SK-N-SH (cell line): Measurements from ENCODE around the gene SH3RF1. TPM values are rescaled to one million over a fixed set of nuclear protein-coding genes. Genes with fewer than 3 reads are reported as not detected.
A peak's percentile ranks its signal among the peaks of the same experiment; 100 is the strongest.

Experiments
- CTCF ChIA-PET: fragments of 300-600, 350-600 bp; formaldehyde crosslinking; extraction: SDS; loops from one replicate; lab custom pipeline; 2021; lab: Yijun Ruan, JAX
- POLR2A ChIA-PET: fragments of 350-600 bp; sonication (Branson Sonifier 250); formaldehyde crosslinking; extraction: SDS; loops from one replicate; lab custom pipeline; 2020; ENCODE audit warnings: antibody characterized with exemption, inconsistent platforms; lab: Yijun Ruan, JAX
- DNase-seq: peaks from one replicate; pipeline ENCODE4 v3.0.0; 2012
- H2AFZ ChIP-seq: fragments of 200-600 bp; sonication (generic); 2 replicates; pipeline ENCODE4 v1.8.1; 2016; ENCODE audit warnings: antibody characterized with exemption, mild to moderate bottlenecking, low read depth
- H3F3A ChIP-seq: fragments of 200-600 bp; sonication (generic); replicated peaks from 2 replicates; pipeline ENCODE3; 2016; ENCODE audit warnings: antibody characterized with exemption, mild to moderate bottlenecking; ENCODE audit not compliant: insufficient read depth
- H3K27ac ChIP-seq, 2 experiments: fragments of 200-500 bp in 1 of 2; fragments of 200-600 bp in 1 of 2; sonication (Bioruptor generic) in 1 of 2; sonication (generic), shearing (Covaris generic) in 1 of 2; 2 replicates each; pipeline versions ENCODE4 v1.5.1 to v1.6.1; 2014 to 2016; ENCODE audit warnings: low read depth in 2 of 2, inconsistent platforms in 1 of 2, low read length in 1 of 2, mild to moderate bottlenecking in 1 of 2, mixed read lengths in 1 of 2
- H3K27me3 ChIP-seq: fragments of 200-600 bp; sonication (generic), shearing (Covaris generic); 2 replicates; pipeline ENCODE4 v1.6.1; 2016; ENCODE audit warnings: mixed run types; ENCODE audit not compliant: insufficient read depth
- H3K36me3 ChIP-seq, 2 experiments: fragments of 200-500 bp in 1 of 2; fragments of 200-600 bp in 1 of 2; sonication (Bioruptor generic) in 1 of 2; sonication (generic) in 1 of 2; replicated peaks in 1 of 2; 2 replicates each; pipeline versions ENCODE3 to v1.5.1; 2014 to 2016; ENCODE audit warnings: low read length in 1 of 2, mild to moderate bottlenecking in 1 of 2; ENCODE audit not compliant: insufficient read depth in 2 of 2, control insufficient read depth in 1 of 2
- H3K4me1 ChIP-seq, 2 experiments: fragments of 200-500 bp in 1 of 2; fragments of 200-600 bp in 1 of 2; sonication (Bioruptor generic) in 1 of 2; sonication (generic), shearing (Covaris generic) in 1 of 2; 2 replicates each; pipeline versions ENCODE4 v1.5.1 to v1.6.1; 2014 to 2016; ENCODE audit warnings: low read depth in 1 of 2, low read length in 1 of 2, mixed run types in 1 of 2; ENCODE audit not compliant: insufficient read depth in 2 of 2, control insufficient read depth in 1 of 2
- H3K4me2 ChIP-seq: fragments of 200-600 bp; sonication (generic), shearing (Covaris generic); 2 replicates; pipeline ENCODE4 v1.6.1; 2017; ENCODE audit warnings: mixed run types
- H3K4me3 ChIP-seq, 2 experiments: fragments of 200-500 bp in 1 of 2; fragments of 200-600 bp in 1 of 2; sonication (Bioruptor generic) in 1 of 2; sonication (generic), shearing (Covaris generic) in 1 of 2; 2 replicates each; pipeline versions ENCODE4 v1.5.1 to v1.8.1; 2014 to 2016; ENCODE audit warnings: low read depth in 2 of 2, inconsistent platforms in 1 of 2, low read length in 1 of 2, mild to moderate bottlenecking in 1 of 2, mixed read lengths in 1 of 2, moderate library complexity in 1 of 2
- H3K79me2 ChIP-seq: fragments of 200-600 bp; sonication (generic); 2 replicates; pipeline ENCODE4 v1.8.1; 2017; ENCODE audit warnings: mild to moderate bottlenecking; ENCODE audit not compliant: insufficient read depth
- H3K9ac ChIP-seq: fragments of 200-600 bp; sonication (generic); 2 replicates; pipeline ENCODE4 v1.6.1; 2017; ENCODE audit warnings: mixed run types
- H3K9me2 ChIP-seq: fragments of 200-600 bp; sonication (generic); 2 replicates; pipeline ENCODE4 v1.6.1; 2017; ENCODE audit warnings: mixed run types
- H3K9me3 ChIP-seq: fragments of 200-600 bp; sonication (generic); 2 replicates; pipeline ENCODE4 v1.6.1; 2017; ENCODE audit warnings: mixed run types, mild to moderate bottlenecking, moderate library complexity
- H4K20me1 ChIP-seq: fragments of 200-600 bp; sonication (generic); 2 replicates; pipeline ENCODE4 v1.6.1; 2017; ENCODE audit warnings: mild to moderate bottlenecking, mixed run types; ENCODE audit not compliant: insufficient read depth
- EP300 ChIP-seq, 2 experiments: IDR thresholded peaks; 2 replicates each; pipeline versions ENCODE4 v1.4.0 to v1.6.1; 2012; ENCODE audit warnings: borderline replicate concordance in 1 of 2, low read depth in 1 of 2, low read length in 1 of 2
- EZH2phosphoT487 ChIP-seq: fragments of 200-600 bp; sonication (generic); IDR thresholded peaks from 2 replicates; pipeline ENCODE4 v1.6.1; 2017; ENCODE audit warnings: low read depth, mixed run types, mild to moderate bottlenecking, antibody characterized with exemption, moderate library complexity, borderline replicate concordance
- FOSL2 ChIP-seq: IDR thresholded peaks from 2 replicates; pipeline ENCODE4 v1.4.0; 2012; ENCODE audit warnings: low read depth, mild to moderate bottlenecking, moderate library complexity, borderline replicate concordance
- FOXJ3 ChIP-seq: sonication (generic); formaldehyde crosslinking; IDR thresholded peaks from 2 replicates; pipeline ENCODE4 v1.5.1; 2020; ENCODE audit warnings: mild to moderate bottlenecking, missing genetic modification reagents
- FOXM1 ChIP-seq: IDR thresholded peaks from 2 replicates; pipeline ENCODE4 v1.4.0; 2012; ENCODE audit warnings: low read depth, mild to moderate bottlenecking
- GATA2 ChIP-seq: sonication (generic); formaldehyde crosslinking; IDR thresholded peaks from 2 replicates; pipeline ENCODE4 v1.5.0; 2020; ENCODE audit warnings: mild to moderate bottlenecking, missing genetic modification reagents
- JUND ChIP-seq: IDR thresholded peaks from 2 replicates; pipeline ENCODE4 v1.4.0; 2012
- NFIC ChIP-seq: IDR thresholded peaks from 2 replicates; pipeline ENCODE4 v1.4.0; 2012; ENCODE audit warnings: borderline replicate concordance
- POLR2AphosphoS5 ChIP-seq: IDR thresholded peaks from 2 replicates; pipeline ENCODE4 v1.6.1; 2012; ENCODE audit warnings: low read depth, low read length
- RCOR1 ChIP-seq: fragments of 150-350 bp; IDR thresholded peaks from 2 replicates; pipeline ENCODE4 v1.6.1; 2017; ENCODE audit warnings: antibody characterized with exemption, low read length
- RFX5 ChIP-seq: IDR thresholded peaks from 2 replicates; pipeline ENCODE4 v1.6.1; 2012; ENCODE audit warnings: mild to moderate bottlenecking, improper control_type of control experiment, low read length
- SIN3A ChIP-seq: IDR thresholded peaks from 2 replicates; pipeline ENCODE4 v1.6.1; 2012; ENCODE audit warnings: low read depth, mild to moderate bottlenecking, low read length, moderate library complexity, borderline replicate concordance
- WGBS: methylation state at CpG from one replicate; pipeline ENCODE4 v1.1.6; 2017; ENCODE audit warnings: low lambda C conversion rate; 5-methylcytosine and 5-hydroxymethylcytosine counted together
- polyA plus RNA-seq, 3 experiments: library from polyadenylated mRNA; depleted of rRNA; stranded (reverse); fragments of >200 nt; gene quantifications; 2 replicates each; pipeline ENCODE4 v1.2.3, GENCODE V29; 2012
- TF ChIP-seq, protein P1 (sequence below): IDR thresholded peaks from 2 replicates; pipeline ENCODE4; 2012
- TF ChIP-seq, protein P2 (sequence below): IDR thresholded peaks from 2 replicates; pipeline ENCODE4 v1.6.1; 2012; ENCODE audit warnings: mild to moderate bottlenecking, low read depth, low read length, moderate library complexity
- TF ChIP-seq, protein P3 (sequence below): IDR thresholded peaks from 2 replicates; pipeline ENCODE4 v1.4.0; 2012; ENCODE audit warnings: low read depth, borderline replicate concordance
- TF ChIP-seq, protein P4 (sequence below): fragments of 150-350 bp; IDR thresholded peaks from 2 replicates; pipeline ENCODE4 v1.6.1; 2017; ENCODE audit warnings: antibody characterized with exemption, low read length, low read depth, borderline replicate concordance
- TF ChIP-seq, protein P5 (sequence below): IDR thresholded peaks from 2 replicates; pipeline ENCODE4 v1.4.0; 2012; ENCODE audit warnings: low read depth

Gene SH3RF1
- polyA plus RNA-seq, 1 of the 3 experiments (the other 2 are of a cell fraction), result 22.0 TPM

DNA sequence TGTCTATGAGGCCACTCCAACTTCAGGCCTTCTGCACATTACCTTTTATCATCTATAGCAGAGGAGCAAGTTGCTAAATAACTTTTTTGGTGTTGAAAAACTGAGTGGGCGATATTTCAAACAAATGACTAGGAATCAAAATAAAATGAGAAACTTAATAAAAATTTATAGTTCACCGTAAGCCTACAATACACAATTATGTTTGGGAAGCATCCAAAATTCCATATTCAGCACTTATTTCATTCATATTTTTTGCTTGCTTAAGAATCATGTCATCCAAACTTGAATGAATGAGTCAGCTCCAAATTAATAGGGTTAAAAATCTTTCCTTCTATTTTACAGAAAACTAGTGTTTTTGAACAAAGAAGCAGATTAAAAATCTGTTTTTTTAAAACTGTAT lies 119.1 kb downstream of the SH3RF1 start:
- peaks cover 45 to 81% of the 10 kb centered on the region in 2 experiments for H3K36me3 ChIP-seq
- peaks cover 0 to 43% of the 10 kb centered on the region in 2 experiments; a peak in 2 of 4 replicates for H3K4me1 ChIP-seq
- 59% methylated on average over 2 of the region's 2 CpGs for WGBS
- H3K4me2 ChIP-seq, result peak overlapping the region; percentile 4; the same call in 1 of the 2 replicates
- H3K79me2 ChIP-seq, result peaks cover 71% of the 10 kb centered on the region
- peak overlapping the region in 1 of 2 experiments; percentile 83; a peak in 2 of 4 replicates for H3K27ac ChIP-seq
- 0 out of 2 replicates have a peak overlapping the region, but pooled peaks have one; percentile 11 for H3K9ac ChIP-seq
- ChIA-PET CTCF (no interaction called here), POLR2A (no interaction called here)
- H2AFZ ChIP-seq, result no peak overlapping the region
- no peaks in the 10 kb centered on the region for H3K27me3 ChIP-seq
- DNase-seq, result no peak
- H3K9me2 ChIP-seq, result no peaks in the 10 kb centered on the region
- TF ChIP-seq POLR2AphosphoS5, result no peak
- TF ChIP-seq FOSL2, result peak; percentile 46; the same call in 1 of the 2 replicates
- TF ChIP-seq RCOR1, result no peak
- TF ChIP-seq EP300 (IDR thresholded peaks at IDR 0.05; ENCODE audit: borderline replicate concordance in 1 of 2, low read depth in 1 of 2, low read length in 1 of 2), result 0 out of 4 replicates have a peak, but pooled peaks of 1 of the 2 experiments have one; percentile 14
- peak; percentile 27; the same call in 1 of the 2 replicates for TF ChIP-seq JUND
- TF ChIP-seq GATA2 (CRISPR knock-in tag), result no peak
- 0 out of 2 replicates have a peak, but pooled peaks have one; percentile 25 for TF ChIP-seq NFIC
- TF ChIP-seq EZH2phosphoT487, result no peak
- TF ChIP-seq, protein P1, sequence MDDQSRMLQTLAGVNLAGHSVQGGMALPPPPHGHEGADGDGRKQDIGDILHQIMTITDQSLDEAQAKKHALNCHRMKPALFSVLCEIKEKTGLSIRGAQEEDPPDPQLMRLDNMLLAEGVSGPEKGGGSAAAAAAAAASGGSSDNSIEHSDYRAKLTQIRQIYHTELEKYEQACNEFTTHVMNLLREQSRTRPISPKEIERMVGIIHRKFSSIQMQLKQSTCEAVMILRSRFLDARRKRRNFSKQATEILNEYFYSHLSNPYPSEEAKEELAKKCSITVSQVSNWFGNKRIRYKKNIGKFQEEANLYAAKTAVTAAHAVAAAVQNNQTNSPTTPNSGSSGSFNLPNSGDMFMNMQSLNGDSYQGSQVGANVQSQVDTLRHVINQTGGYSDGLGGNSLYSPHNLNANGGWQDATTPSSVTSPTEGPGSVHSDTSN, result peak; percentile 35; the same call in 1 of the 2 replicates
- peaks cover 3% of the 10 kb centered on the region; the same call in 1 of the 2 replicates for H4K20me1 ChIP-seq
- peaks cover 32% of the 10 kb centered on the region for H3F3A ChIP-seq
- H3K4me3 ChIP-seq, result no peak overlapping the region
- H3K9me3 ChIP-seq, result no peaks in the 10 kb centered on the region

DNA sequence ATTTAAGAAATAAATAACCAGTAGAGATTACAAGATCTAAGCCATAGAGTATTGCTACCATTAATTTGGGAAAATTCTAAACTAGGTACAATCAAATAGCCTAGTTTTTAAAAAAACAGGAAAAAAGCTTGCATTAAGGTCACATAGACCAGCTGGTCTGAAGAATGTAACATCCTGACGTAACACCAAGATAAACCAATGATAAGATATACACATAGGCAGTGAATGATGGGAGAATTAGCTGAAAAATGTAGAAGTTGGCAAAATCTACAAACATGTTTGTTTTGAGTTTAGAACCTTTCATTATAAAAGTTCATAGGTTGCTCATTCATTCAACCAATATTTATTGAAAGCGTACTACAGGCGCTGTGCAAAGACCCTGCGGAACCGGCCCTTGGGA lies 120.0 kb downstream of the SH3RF1 start:
- Histone ChIP-seq H3K4me1 (peaks cover 0 to 43% of the 10 kb centered on the region in 2 experiments; a peak in 2 of 4 replicates), H3K4me3 (no peak overlapping the region), H3K27ac (peak overlapping the region in 1 of 2 experiments; percentile 83; a peak in 1 of 4 replicates), H3K36me3 (peaks cover 39 to 80% of the 10 kb centered on the region in 2 experiments), H3K27me3 (no peaks in the 10 kb centered on the region), H4K20me1 (peaks cover 3% of the 10 kb centered on the region; the same call in 1 of the 2 replicates), H2AFZ (no peak overlapping the region), H3K9ac (no peak overlapping the region), H3K9me3 (no peaks in the 10 kb centered on the region), H3F3A (peaks cover 36% of the 10 kb centered on the region), H3K9me2 (no peaks in the 10 kb centered on the region), H3K4me2 (peak overlapping the region; percentile 4; the same call in 1 of the 2 replicates), H3K79me2 (peaks cover 68% of the 10 kb centered on the region)
- ChIA-PET POLR2A (no interaction called here), CTCF (interaction anchor here (0.6 kb wide), 1 partner anchor 11 kb away, joined by 3 read pairs; no protein-coding TSS in a partner anchor)
- no peak for DNase-seq
- over 99% methylated on average over 5 of the region's 5 CpGs for WGBS
- TF ChIP-seq GATA2 (CRISPR knock-in tag) (no peak), SIN3A (no peak), FOXJ3 (CRISPR knock-in tag) (no peak), JUND (no peak), RFX5 (no peak), FOXM1 (no peak)
- TF ChIP-seq, protein P2, sequence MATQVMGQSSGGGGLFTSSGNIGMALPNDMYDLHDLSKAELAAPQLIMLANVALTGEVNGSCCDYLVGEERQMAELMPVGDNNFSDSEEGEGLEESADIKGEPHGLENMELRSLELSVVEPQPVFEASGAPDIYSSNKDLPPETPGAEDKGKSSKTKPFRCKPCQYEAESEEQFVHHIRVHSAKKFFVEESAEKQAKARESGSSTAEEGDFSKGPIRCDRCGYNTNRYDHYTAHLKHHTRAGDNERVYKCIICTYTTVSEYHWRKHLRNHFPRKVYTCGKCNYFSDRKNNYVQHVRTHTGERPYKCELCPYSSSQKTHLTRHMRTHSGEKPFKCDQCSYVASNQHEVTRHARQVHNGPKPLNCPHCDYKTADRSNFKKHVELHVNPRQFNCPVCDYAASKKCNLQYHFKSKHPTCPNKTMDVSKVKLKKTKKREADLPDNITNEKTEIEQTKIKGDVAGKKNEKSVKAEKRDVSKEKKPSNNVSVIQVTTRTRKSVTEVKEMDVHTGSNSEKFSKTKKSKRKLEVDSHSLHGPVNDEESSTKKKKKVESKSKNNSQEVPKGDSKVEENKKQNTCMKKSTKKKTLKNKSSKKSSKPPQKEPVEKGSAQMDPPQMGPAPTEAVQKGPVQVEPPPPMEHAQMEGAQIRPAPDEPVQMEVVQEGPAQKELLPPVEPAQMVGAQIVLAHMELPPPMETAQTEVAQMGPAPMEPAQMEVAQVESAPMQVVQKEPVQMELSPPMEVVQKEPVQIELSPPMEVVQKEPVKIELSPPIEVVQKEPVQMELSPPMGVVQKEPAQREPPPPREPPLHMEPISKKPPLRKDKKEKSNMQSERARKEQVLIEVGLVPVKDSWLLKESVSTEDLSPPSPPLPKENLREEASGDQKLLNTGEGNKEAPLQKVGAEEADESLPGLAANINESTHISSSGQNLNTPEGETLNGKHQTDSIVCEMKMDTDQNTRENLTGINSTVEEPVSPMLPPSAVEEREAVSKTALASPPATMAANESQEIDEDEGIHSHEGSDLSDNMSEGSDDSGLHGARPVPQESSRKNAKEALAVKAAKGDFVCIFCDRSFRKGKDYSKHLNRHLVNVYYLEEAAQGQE, result no peak
- TF ChIP-seq, protein P3, sequence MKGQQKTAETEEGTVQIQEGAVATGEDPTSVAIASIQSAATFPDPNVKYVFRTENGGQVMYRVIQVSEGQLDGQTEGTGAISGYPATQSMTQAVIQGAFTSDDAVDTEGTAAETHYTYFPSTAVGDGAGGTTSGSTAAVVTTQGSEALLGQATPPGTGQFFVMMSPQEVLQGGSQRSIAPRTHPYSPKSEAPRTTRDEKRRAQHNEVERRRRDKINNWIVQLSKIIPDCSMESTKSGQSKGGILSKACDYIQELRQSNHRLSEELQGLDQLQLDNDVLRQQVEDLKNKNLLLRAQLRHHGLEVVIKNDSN, result no peak
- TF ChIP-seq, protein P4, sequence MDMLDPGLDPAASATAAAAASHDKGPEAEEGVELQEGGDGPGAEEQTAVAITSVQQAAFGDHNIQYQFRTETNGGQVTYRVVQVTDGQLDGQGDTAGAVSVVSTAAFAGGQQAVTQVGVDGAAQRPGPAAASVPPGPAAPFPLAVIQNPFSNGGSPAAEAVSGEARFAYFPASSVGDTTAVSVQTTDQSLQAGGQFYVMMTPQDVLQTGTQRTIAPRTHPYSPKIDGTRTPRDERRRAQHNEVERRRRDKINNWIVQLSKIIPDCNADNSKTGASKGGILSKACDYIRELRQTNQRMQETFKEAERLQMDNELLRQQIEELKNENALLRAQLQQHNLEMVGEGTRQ, result no peak
- TF ChIP-seq, protein P5, sequence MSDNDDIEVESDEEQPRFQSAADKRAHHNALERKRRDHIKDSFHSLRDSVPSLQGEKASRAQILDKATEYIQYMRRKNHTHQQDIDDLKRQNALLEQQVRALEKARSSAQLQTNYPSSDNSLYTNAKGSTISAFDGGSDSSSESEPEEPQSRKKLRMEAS, result no peak
